Nucleus accumbens (tissue), 56 donors: Measurements from ENCODE around the gene KMT2E.
"Not testable (repeated sequence)": the region's sequence is repeated elsewhere in the genome, so short reads cannot be mapped to it uniquely, and the experiment has no call there.

Source experiments
- DNase-seq, 56 donors: peaks; one replicate each; lab custom pipeline; 2025; lab: John Stamatoyannopoulos, UW

The KMT2E gene, protein sequence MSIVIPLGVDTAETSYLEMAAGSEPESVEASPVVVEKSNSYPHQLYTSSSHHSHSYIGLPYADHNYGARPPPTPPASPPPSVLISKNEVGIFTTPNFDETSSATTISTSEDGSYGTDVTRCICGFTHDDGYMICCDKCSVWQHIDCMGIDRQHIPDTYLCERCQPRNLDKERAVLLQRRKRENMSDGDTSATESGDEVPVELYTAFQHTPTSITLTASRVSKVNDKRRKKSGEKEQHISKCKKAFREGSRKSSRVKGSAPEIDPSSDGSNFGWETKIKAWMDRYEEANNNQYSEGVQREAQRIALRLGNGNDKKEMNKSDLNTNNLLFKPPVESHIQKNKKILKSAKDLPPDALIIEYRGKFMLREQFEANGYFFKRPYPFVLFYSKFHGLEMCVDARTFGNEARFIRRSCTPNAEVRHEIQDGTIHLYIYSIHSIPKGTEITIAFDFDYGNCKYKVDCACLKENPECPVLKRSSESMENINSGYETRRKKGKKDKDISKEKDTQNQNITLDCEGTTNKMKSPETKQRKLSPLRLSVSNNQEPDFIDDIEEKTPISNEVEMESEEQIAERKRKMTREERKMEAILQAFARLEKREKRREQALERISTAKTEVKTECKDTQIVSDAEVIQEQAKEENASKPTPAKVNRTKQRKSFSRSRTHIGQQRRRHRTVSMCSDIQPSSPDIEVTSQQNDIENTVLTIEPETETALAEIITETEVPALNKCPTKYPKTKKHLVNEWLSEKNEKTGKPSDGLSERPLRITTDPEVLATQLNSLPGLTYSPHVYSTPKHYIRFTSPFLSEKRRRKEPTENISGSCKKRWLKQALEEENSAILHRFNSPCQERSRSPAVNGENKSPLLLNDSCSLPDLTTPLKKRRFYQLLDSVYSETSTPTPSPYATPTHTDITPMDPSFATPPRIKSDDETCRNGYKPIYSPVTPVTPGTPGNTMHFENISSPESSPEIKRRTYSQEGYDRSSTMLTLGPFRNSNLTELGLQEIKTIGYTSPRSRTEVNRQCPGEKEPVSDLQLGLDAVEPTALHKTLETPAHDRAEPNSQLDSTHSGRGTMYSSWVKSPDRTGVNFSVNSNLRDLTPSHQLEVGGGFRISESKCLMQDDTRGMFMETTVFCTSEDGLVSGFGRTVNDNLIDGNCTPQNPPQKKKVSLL (N-terminal part only)

DNA sequence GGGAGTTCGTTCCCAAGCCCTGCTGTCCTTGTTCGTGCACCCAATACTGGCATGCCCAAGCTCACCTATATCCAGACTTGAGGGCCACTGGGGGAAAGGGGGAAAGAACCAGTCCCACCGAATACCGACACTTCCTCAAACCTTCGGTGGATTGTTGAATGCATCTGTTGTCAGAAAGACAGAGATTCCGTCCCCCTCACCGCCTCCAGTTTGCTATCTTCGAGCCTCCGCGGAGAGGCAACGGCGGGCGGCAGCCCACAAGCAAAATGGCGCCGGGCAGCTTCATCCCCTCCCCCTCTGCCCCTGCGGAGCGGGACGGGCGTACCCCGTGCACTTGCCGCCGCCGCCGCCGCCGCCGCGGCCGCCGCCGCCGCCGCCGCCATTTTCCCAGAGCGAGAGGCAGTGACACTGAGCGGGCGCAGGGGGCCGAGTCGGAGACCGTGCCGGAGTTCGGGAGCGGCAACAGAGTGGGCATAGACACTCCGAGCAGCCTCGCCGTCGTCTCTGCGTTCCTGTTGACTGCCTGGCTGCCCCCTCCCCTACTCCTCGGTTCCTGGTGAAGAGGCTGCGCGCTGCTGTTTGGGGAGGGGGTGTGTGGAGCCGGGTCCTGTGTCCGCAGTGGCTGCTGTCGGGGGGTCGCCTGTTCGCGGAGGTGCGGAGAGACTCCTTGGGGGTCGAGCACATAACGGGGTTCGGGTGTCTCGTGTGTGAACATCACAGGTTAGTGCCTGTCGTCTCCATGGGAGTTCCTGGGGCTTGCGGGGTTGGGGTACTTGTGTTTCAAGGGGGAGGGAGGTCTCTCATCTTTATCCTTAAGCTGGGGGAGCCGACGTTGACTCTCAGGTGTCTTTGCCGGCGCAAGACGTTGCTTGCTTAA is at the start of gene KMT2E:
TSS of gene KMT2E (plus strand) at position 390 of the 877 bp plus-strand sequence. CDS start 26,748 bp downstream, outside the sequence.
- peak in 55 of 56 donors; percentile 29 to 96 (median 86) for DNase-seq

DNA sequence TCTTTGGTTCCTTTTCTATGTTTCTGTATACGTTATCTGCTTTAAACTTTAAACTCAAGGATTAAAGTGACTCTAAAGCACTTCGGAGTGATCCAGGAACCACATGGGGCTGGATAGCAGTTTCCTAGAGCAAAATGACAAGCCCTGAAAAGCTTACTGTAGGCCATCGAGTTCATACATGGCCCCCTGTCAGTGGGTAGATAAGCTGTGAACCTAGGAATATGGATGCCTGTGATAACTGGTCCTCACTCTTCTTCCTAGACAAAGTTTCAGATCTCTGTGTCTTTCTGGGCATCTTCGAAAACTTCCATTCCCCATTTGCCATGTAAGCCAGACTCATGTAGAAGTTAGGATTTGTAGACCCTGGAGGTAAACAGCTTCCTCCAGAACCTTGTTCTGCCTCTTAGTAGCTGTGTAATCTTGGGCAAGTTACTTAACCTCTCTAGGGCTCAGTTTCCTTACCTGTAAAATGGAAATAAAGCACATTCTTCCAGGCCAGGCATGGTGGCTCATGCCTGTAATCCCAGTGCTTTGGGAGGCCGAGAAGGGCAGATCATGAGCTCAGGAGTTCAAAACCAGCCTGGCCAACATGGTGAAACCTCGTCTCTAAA is 49.3 kb upstream of the KMT2E start:
- no peak for DNase-seq

DNA sequence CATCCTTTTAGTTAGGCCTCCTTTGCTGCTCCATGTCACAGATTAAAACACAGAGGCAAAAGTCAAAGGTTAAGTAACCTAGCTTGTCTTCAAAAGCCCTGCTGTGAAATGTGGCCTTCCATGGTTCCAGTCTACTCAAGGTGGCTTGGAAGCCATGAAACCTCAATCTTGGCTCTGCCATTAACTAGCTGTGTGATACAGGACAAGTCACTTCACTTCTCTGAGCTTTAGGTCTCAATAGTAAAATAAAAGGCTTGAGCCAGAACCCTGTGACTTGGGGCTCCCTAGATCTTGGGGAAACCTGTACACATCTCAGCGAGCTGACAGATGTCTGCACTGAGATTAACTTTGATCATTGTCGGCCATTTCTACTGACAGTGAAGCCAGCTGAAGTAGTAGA is 48.0 kb upstream of the KMT2E start:
- no peak for DNase-seq

DNA sequence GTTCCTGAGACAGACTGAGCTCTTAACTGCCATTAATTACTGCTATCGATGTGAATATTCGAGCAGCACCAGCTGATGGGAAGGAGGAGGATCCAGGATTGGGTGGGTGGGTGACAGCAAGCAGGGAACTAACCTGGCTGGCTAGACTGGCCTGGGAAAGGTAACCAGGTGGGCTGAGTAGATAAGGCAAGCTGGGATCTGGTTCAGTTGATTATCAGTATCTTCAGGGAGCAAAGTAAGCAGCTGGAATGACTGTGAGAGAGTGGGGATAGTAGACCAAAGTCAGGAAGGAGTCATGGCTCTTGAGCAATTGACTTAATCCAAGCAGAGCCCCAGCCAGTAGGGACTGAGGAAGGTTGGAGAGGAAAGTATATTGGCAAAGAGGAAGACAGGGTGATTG is 46.9 kb upstream of the KMT2E start:
- no peak for DNase-seq

DNA sequence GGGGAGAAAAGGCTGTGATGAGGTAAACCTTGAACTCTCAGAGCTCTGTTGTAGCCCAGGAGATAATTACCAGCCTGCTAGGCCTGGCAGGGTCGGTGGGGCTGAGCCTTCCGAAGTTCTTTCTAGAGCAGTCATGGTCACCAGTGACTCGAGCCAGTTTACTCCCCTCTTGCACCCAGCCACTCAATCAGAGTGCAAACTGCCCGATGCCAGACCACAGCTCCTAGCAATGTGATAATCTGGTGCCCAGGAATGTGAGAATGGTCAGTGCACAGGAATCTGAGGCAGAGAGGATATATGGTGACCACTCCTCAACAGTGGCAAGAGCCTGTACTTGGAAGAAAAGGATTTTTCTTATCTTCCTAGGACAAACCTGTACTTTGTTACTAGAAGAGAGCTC is 46.4 kb upstream of the KMT2E start:
- no peak for DNase-seq

DNA sequence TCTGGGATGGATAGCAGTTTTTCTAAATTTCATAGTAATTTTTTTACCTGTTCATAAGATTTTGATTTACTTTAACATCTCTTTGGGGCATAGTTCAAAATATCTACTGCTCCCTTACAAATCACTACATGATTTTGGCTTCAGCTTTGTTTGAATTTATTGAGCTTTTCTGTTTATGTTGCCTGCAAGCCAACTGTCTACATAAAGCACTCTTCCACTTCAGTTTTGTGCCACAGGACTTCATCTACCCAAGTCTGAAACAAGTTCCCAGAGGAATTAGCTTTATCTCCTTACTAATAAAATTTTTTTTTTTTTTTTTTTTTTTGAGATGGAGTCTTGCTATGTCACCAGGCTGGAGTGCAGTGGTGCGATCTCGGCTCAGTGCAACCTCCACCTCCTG is 45.4 kb upstream of the KMT2E start:
- no peak for DNase-seq

DNA sequence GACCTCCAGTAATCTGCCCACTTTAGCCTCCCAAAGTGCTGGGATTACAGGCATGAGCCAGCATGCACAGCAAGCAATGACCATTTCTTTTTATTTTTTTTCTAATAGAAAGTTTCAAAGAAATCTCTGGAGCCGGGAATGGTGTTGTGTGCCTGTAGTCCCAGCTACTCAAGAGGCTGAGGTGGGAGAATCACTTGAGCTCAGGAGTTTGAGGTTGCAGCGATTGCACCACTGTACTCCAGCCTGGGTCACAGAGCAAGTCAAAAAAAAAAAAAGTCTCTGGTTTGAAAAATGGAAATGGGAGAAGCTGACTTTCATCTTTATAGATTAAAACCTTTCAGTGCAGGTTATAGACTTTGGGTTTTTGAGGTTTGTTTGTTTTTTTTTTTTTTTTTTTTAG is 44.8 kb upstream of the KMT2E start:
- DNase-seq = no peak

DNA sequence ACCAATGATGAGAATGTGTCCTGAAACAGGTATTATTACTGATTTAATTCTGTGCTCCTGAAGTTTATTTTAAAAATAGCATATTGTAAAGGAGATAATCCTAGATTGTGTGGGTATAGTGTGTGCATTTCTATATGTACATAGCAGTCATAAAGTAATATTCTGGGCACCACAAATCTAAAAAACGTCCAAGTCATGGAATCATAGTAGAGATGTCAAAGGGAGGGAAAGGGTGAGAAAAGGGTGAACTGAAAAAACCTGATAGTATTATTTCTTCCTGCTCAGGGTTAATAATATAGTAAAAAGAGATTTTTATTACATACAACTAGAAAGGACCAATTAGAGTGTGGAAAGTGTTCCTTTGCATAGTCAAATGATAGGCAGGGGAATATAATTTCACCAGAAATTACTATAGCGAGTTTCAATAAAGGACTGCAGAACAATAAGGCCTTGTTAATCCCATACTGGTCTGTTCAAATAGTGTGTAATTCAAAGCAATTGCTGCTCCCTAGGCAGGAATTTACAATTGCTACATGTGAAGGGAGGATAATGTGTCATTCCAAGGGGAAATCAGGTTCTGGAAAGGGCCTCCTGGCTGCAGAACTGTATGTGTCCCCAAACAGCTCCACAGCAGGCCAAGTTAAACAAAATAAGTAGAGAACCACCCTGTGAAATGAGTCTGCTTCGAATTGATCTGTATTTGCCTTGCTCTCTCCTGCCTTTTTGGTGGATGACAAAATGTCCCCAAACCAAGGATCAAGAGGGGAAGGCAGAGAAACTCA is 42.5 kb upstream of the KMT2E start:
- no peak for DNase-seq

DNA sequence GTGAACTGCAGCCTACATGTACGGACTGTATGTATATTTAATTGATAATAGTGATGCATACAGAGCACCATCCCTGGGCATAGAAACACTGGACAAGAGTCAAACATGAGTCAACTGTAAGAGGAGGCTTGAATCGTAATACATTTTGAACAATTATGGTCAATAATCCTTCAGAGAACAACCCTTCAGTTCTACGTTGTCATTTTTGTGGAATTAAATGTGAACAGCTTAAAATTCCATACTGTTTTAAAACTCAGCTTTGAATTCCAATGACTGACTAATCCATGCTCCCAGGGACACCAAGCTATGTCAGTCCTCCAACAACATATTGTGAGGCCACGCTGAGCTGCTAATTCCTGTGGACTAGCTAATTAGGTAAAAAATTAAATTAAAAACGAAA is 41.5 kb upstream of the KMT2E start:
- DNase-seq = no peak

DNA sequence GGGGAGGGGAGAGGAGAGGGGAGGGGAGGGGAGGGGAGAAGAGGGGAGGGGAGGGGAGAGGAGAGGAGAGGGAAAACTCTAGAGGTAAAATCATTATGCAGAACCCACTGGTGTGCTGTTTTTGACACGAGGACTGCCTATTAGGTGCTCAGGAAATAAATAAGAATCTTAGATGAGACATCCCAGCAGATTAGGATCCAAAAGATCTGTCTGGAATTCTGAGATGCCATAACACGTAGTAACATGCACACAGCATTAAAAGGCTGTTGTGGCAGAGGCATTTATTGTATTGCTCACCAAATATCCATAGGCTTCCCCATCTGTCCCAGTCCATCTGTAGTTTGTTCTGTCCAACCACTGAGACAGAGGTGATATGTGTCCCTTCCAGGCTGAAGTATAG is 40.8 kb upstream of the KMT2E start:
- no peak for DNase-seq

DNA sequence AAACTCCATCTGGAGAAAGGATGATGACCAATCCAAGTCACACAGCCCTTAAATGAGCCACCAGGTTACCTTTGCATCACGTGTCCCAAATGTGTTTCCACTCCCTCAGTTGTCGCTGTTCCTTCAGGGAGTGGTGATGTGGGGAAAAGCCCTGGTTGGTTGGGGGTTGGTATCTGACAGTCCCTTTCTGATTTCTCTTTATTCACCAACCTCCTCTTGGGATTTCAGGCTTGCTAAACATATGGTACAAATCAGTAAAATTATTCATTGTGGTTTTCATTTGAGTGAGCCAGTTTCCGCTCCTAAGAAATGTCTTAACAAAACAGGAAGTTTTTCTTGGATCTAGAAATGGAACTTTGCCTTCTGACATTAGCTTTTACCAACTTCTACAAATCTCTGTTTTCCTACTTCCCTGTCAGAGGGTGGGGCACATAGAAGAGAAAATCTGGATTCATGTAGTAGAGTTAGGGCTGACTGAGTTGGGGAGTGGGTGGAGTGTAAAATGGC is 40.0 kb upstream of the KMT2E start:
- no peak for DNase-seq

DNA sequence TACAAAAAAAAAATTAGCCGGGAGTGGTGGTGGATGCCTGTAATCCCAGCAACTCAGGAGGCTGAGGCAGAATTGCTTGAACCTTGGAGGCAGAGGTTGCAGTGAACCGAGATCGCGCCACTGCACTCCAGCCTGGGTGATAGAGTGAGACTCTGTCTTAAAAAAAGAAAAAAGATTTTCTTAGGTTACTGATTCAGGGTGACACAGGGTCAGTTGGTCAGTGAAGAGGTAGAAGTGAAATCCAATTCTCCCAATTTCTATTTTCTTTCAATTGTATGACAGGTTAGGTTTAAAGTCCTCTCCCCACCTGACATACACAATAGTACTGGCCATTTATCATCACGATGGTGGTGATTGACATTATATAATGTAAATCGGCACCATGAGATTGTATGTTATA is 38.5 kb upstream of the KMT2E start:
- not testable (repeated sequence) for DNase-seq

DNA sequence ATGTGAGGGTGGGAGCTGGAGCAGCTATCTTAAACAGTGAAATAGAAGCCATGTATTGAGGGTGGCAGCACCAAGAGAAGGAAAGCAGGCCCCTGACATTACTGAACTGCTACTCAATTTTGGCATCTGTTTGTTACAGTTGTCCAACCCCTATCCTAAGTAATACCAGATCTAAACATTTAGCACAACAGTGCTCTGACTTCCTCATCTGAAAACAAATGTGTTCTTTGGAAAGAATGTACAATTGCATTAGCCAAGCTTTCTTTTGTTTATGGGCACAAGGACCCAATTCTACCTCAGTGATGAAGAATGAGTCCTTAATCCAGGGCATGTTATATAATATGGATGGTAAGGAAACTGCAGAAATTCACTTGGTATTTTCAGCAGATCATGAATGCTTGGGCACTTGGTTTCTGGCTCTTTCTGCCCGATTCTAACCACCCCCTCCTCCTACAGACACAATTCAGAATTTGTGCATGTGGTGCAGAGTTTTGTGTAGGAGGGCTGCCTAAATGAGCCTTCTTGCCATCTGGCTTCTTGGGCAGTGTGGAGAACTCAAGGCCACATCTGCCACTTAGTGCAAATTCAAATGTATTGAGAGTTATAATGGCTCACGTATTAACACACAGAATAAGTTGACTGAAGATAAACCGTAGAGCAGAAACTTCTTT is 36.9 kb upstream of the KMT2E start:
- DNase-seq = peak in 1 of 56 donors; percentile 8

DNA sequence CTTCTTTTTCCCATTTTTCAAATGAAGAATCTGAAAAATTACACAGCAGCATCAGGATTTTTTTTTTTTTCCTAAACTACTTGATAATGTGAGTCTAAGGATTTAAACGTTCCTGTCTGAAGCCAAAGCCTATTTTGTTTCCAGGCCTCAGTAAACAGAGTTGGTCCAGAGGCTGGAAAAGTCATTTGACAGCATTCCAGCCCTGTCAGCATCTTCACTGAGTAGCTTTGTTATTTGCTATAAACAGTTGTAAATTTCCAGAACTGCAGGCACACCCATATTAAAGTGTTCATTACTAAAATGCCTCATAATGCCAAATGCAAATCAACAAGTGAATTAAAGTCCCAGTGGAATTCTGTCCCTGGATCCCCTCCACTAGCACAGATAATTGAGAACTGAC is 35.5 kb upstream of the KMT2E start:
- peak in 4 of 56 donors; percentile 9 to 20 (median 13) for DNase-seq

DNA sequence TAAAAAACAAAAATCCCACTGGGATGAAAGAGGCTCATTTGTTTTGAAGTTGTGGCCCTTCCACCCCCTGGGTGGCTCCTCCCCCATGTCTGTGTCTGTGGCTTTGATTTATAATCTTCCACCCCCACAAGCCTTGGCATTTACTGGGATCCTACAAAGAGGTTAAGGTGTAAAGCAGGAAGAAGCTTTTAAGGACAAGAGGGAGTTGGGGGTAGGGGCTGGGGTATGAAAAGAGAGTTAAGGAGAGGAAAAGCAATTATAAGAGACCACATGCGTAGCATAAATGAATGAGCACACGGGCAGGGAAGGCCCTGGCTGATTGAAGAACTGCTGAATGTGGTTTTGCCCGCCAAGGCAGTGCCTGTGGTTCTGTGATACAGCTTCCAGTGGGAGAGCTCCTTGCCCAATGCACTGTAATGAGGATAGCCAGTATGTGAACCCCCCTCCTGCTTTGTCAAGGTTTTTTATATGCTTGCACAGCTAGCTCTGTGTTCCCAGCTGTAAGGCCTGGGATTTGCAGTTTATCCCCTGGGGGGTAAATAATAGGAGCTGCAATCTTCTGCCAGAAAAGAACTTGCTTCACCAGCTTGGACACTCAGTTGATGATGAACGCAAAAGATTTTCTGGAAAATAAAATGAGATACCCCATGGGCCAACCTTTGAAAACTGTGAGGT is 34.7 kb upstream of the KMT2E start:
- DNase-seq = no peak

DNA sequence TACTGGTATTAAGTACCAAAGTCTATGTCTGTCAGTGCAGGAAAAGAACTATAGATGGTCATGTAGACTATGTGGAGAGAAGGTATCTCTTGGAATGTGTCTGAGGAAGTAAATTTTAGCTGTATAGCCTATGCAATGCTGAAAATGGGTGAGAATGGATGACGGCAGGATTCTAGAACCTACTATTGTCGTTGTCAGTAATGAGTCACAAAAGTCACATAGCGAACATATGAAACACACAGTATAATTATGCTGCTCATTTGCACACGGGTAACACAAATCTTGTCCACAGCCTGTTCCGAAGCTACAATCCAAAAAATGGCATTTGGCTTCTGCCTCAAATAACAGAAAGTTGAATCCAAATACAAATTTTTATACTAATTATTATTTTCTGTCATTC is 33.6 kb upstream of the KMT2E start:
- DNase-seq = no peak
